GM18861 (cell line): ENCODE data around the gene APOBR.
"Not testable (repeated sequence)": the region's sequence is repeated elsewhere in the genome, so short reads cannot be mapped to it uniquely, and the experiment has no call there.

Experiments
- ATAC-seq: cut with Tn5 transposase; IDR thresholded peaks from one replicate; pipeline ENCODE4 v1.9.1; 2021; ENCODE audit not compliant: unreplicated experiment

APOBR gene

DNA sequence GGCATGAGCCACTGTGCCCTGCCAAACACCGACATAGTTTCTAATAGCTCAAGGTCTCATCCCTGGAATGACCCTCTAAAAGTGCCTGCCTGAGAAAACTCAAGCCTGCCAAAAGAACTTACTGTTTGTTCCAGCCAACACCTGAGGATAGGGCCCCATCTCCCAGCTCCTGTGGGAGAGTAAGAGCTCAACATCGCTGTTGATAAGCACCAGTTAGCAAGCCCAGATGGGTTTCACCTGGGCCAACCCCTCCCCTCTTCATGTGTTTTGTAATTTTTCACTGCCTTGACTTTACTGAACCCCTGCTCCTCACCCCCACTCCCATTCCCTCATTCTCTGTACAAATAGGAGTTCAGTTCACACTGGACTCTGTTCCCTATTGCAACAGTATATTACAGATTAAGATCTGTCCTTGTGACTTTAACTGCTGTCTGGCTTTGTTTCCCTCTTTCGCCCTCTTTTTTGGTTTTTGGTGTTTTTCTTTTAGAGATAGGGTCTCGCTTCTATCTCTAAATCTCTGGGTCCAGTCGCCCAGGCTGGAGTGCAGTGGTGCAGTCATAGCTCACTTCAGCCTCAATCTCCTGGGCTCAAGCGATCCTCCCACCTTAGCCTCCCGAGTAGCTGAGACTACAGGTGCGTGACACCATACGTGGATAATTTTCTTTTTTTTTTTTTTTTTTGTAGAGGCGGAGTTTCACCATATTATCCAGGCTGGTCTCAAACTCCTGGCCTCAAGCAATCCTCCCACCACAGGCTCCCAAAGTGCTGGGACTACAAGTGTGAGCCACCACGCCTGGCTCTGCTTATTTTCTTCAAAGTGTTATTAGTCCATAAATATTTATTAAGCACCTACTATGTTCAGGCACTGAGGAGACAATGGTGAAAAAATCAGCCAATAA is 32.0 kb downstream of the APOBR start:
- ATAC-seq: no peak

- not testable (repeated sequence) for ATAC-seq
Observed at GRCh38 chr16:28527100-28527785, 32.8 kb downstream of the APOBR start.

DNA sequence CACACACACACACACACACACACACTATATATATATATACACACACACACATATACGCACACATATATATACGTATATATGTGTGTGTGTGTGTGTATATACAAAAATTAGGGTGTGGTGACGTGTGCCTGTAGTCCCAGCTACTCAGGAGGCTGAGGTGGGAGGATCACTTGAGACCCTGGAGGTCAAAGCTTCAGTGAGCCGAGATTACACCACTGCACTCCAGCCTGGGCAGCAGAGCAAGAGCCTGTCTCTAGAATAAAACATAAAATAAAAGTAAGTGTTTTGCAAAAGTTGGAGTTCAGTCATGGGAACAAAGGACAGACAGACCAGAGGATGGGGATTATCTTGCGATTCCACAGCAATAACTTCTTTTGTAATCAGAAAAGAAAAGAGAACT is 33.5 kb downstream of the APOBR start:
- ATAC-seq: no peak

GRCh38 chr16:28528463-28528867 is 34.0 kb downstream of the APOBR start:
- no peak for ATAC-seq

DNA sequence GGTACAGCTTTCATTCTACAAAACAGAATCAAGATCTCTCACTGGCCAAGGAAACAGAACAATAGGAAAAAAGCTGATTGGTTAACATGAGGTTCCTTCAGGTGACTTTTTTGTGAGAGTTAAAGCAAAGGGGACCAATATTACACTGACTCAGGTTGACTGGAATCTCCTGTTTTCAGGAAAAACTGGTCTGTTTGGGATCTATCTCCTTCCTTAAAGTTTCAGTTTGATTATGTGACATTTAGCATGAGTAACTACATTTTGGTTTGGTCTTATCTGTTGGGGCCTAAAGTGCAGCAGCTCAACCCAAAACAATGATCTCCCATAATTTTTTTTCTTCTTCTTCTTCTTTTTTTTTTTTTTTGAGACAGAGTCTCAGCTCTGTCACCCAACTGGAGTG is 34.7 kb downstream of the APOBR start:
- ATAC-seq: no peak

- ATAC-seq: no peak
Observed at GRCh38 chr16:28531777-28532744, 37.6 kb downstream of the APOBR start.

- ATAC-seq: no peak
Observed at GRCh38 chr16:28532940-28533647, 38.7 kb downstream of the APOBR start.

- no peak for ATAC-seq
Observed at GRCh38 chr16:28534542-28535373, 40.3 kb downstream of the APOBR start.

DNA sequence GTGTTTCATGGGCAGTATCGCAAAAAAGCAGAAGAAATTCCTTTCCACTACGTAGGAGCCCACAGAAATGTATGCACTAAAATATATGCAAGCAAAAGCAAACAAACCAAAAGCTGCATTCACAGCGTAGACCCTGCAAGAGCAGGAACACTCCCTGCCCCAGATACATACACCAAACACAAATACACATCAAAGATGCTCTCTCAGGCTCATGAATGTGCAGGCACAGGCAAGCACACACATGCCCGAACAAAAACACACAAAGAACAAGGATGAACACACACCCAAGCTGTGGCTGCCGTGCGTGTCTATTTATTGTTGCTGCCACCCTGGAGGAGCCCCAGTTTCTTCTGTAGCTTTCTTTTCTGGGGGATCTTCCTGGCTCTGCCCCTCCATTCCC is 42.6 kb downstream of the APOBR start:
- ATAC-seq: no peak

DNA sequence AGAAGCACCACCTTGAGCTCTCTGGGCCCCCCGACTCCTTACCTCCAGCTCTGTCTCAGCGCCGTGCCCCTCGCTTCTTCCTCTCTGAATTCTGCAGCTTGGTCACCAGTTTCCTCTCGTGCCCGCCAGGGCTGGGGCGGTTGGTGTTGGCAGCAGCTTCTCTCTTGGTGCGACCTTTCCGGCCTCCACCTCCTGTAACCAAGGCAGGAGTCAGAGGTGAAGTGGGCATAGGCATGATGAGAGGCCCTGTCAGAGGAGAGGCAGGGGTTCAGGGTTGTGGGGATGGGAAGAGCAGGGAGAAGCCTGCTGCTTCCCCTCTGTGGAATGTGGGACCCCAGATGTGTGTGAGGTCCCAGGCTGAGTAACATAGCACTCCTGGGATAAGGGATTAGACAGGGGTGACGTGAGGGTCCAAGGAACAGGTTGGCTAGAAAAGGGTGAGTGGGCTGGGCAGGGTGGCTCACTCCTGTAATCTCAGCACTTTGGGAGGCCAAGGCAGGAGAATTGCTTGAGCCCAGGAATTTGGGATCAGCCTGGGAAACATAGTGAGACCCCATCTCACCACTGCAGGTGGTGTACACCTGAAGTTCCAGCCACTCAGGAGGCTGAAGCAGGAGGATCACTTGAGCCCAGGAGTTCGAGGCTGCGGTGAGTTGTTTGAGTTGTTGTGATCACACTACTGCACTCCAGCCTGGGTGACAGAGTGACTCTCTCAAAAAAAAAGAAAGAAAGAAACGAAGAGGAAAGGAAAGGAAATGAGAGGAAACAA is 43.7 kb downstream of the APOBR start:
- ATAC-seq: no peak

GRCh38 chr16:28538733-28539596 is 44.5 kb downstream of the APOBR start, which contains the start of gene NUPR1:
Gene NUPR1, minus strand, starts transcription at chr16:28538974. Its CDS starts 67 bp downstream, at chr16:28538907.
- no peak for ATAC-seq

GRCh38 chr16:28540346-28540745 is 45.9 kb downstream of the APOBR start:
- no peak for ATAC-seq

- ATAC-seq: no peak
Observed at GRCh38 chr16:28542646-28543045, 48.2 kb downstream of the APOBR start.

GRCh38 chr16:28543072-28543471 is 48.6 kb downstream of the APOBR start:
- no peak for ATAC-seq

DNA sequence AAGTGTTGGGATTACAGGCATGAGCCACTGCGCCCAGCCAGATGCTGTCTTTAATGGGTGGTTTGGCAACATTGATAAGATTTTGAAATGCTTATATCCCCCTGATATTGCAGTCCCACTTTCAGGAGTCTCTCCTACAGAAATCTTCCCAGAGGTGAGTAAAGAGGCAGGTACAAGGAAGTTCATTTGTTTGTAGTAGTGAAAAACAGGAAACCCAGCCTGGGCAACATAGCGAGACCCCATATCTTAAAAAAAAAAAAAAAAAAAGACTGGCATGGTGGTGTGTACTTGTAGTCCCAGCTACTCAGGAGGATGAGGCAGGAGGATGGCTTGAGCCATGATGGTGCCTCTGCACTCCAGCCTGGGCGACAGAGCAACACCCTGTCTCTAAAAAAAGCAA is 50.6 kb downstream of the APOBR start:
- ATAC-seq: no peak

GRCh38 chr16:28545964-28546363 is 51.5 kb downstream of the APOBR start:
- ATAC-seq: not testable (repeated sequence)

GRCh38 chr16:28546626-28547025 is 52.2 kb downstream of the APOBR start:
- no peak for ATAC-seq

GRCh38 chr16:28548306-28548802 is 53.9 kb downstream of the APOBR start:
- no peak for ATAC-seq
